Measurements from ENCODE around the gene EIF3M.
"Not testable (repeated sequence)": the region's sequence is repeated elsewhere in the genome, so short reads cannot be mapped to it uniquely, and the experiment has no call there.

EIF3M gene

GRCh38 chr11:32583459-32584271 is at the start of gene EIF3M:
EIF3M (plus strand) TSS chr11:32583831; CDS start chr11:32583888, 57 bp downstream.
- peak; percentile 97 for DNase-seq

GRCh38 chr11:32538804-32539203 is 44.8 kb upstream of the EIF3M start:
- DNase-seq: no peak

- no peak for DNase-seq
Observed at GRCh38 chr11:32549611-32550187, 33.9 kb upstream of the EIF3M start.

GRCh38 chr11:32550207-32550606 is 33.4 kb upstream of the EIF3M start:
- DNase-seq: no peak

- no peak for DNase-seq
Observed at GRCh38 chr11:32555091-32555490, 28.5 kb upstream of the EIF3M start.

GRCh38 chr11:32555895-32556294 is 27.7 kb upstream of the EIF3M start:
- no peak for DNase-seq

GRCh38 chr11:32561835-32562234 is 21.8 kb upstream of the EIF3M start:
- DNase-seq: no peak

- DNase-seq: no peak
Observed at GRCh38 chr11:32562839-32563599, 20.6 kb upstream of the EIF3M start.

GRCh38 chr11:32563600-32563959 is 20.1 kb upstream of the EIF3M start:
- DNase-seq: no peak

- DNase-seq: no peak
Observed at GRCh38 chr11:32566517-32566916, 17.1 kb upstream of the EIF3M start.

GRCh38 chr11:32567154-32567553 is 16.5 kb upstream of the EIF3M start:
- DNase-seq: no peak

GRCh38 chr11:32569313-32569881 is 14.2 kb upstream of the EIF3M start:
- DNase-seq: no peak

GRCh38 chr11:32571039-32571438 is 12.6 kb upstream of the EIF3M start:
- DNase-seq: no peak

GRCh38 chr11:32573228-32573627 is 10.4 kb upstream of the EIF3M start:
- no peak for DNase-seq

- no peak for DNase-seq
Observed at GRCh38 chr11:32574421-32574820, 9.2 kb upstream of the EIF3M start.

GRCh38 chr11:32575070-32575469 is 8.6 kb upstream of the EIF3M start:
- DNase-seq: no peak

- no peak for DNase-seq
Observed at GRCh38 chr11:32576456-32576855, 7.2 kb upstream of the EIF3M start.

- no peak for DNase-seq
Observed at GRCh38 chr11:32580967-32581366, 2.7 kb upstream of the EIF3M start.

GRCh38 chr11:32581556-32581955 is 2.1 kb upstream of the EIF3M start:
- no peak for DNase-seq

- DNase-seq: no peak
Observed at GRCh38 chr11:32584921-32585320, 1.3 kb downstream of the EIF3M start.

- DNase-seq: no peak
Observed at GRCh38 chr11:32586576-32587190, 3.1 kb downstream of the EIF3M start.

- DNase-seq: no peak
Observed at GRCh38 chr11:32594272-32594671, 10.6 kb downstream of the EIF3M start.

GRCh38 chr11:32596114-32596513 is 12.5 kb downstream of the EIF3M start:
- not testable (repeated sequence) for DNase-seq

All from right hindlimb (tissue), 1 donor.